GM12878 (cell line): ENCODE measurements around the gene TMEM181. TPM values are rescaled to one million over a fixed set of nuclear protein-coding genes. Genes with fewer than 3 reads are reported as not detected.

Experiments used
- BACH1 ChIP-seq: fragments of 450-650 bp; IDR thresholded peaks from 2 replicates; pipeline ENCODE4 v1.6.1; 2017; ENCODE audit warnings: mild to moderate bottlenecking, borderline replicate concordance
- BCL3 ChIP-seq: IDR thresholded peaks from 2 replicates; pipeline ENCODE4 v1.6.1; 2011; ENCODE audit warnings: borderline replicate concordance, low read depth, mild to moderate bottlenecking, moderate library complexity, low read length; ENCODE audit not compliant: insufficient read depth, poor library complexity, severe bottlenecking
- ETV6 ChIP-seq, 2 experiments: fragments of 450-650 bp in 1 of 2; IDR thresholded peaks in 1 of 2; conservative IDR thresholded peaks in 1 of 2; 2 replicates each; pipeline ENCODE4 v1.6.1; 2014; ENCODE audit warnings: antibody characterized with exemption in 1 of 2, borderline replicate concordance in 1 of 2, low read depth in 1 of 2, mild to moderate bottlenecking in 1 of 2, moderate library complexity in 1 of 2
- IRF4 ChIP-seq: IDR thresholded peaks from 2 replicates; pipeline ENCODE4 v1.6.1; 2011; ENCODE audit warnings: low read depth, low read length
- MTA2 ChIP-seq: fragments of 450-650 bp; IDR thresholded peaks from 2 replicates; pipeline ENCODE4 v1.6.1; 2016; ENCODE audit warnings: low read depth, mild to moderate bottlenecking, moderate library complexity
- NFYA ChIP-seq: IDR thresholded peaks from 2 replicates; pipeline ENCODE4 v1.6.1; 2011; ENCODE audit warnings: low read depth, mild to moderate bottlenecking, low read length, improper control_type of control experiment, borderline replicate concordance
- PAX5 ChIP-seq: IDR thresholded peaks from 2 replicates; pipeline ENCODE4 v1.6.1; 2011; ENCODE audit warnings: low read depth, low read length, borderline replicate concordance
- PRDM15 ChIP-seq: fragments of 450-650 bp; formaldehyde crosslinking; IDR thresholded peaks from 2 replicates; pipeline ENCODE4 v1.4.0; 2020; ENCODE audit warnings: mild to moderate bottlenecking, moderate library complexity
- WRNIP1 ChIP-seq: IDR thresholded peaks from 2 replicates; pipeline ENCODE4 v1.6.1; 2011; ENCODE audit warnings: low read depth, low read length, improper control_type of control experiment, borderline replicate concordance
- ZBED1 ChIP-seq: IDR thresholded peaks from 2 replicates; pipeline ENCODE4 v1.6.1; 2016; ENCODE audit warnings: borderline replicate concordance
- ZBTB11 ChIP-seq: fragments of 450-650 bp; formaldehyde crosslinking; IDR thresholded peaks from 2 replicates; pipeline ENCODE4 v1.5.0; 2022; ENCODE audit warnings: mild to moderate bottlenecking, missing genetic modification characterization
- ZNF592 ChIP-seq: fragments of 450-650 bp; IDR thresholded peaks from 2 replicates; pipeline ENCODE4 v1.6.1; 2017; ENCODE audit warnings: mild to moderate bottlenecking, moderate library complexity
- polyA plus RNA-seq, 11 experiments: library from polyadenylated mRNA; depleted of rRNA in 4 of 11; unstranded in 6 of 11; stranded (reverse) in 5 of 11; fragments of >200 nt; fragmentation: Nextera tagmentation in 4 of 11; fragmentation: Illumina TruSeq in 1 of 11; extraction: Ambion mirVana in 4 of 11; extraction: Trizol in 1 of 11; gene quantifications; 1 replicate in 1 of 11; 2 replicates in 10 of 11; pipeline versions ENCODE4 v1.2.1 to v1.2.3, GENCODE V29; 2011 to 2016; ENCODE audit warnings: inconsistent platforms in 2 of 11, missing spikeins in 2 of 11, low read depth in 1 of 11
- total RNA-seq, 4 experiments: library from RNA; depleted of rRNA in 3 of 4; stranded (reverse); fragments of >200 nt in 3 of 4; fragmentation: Illumina TruSeq in 1 of 4; extraction: Trizol in 1 of 4; gene quantifications; 2 replicates each; pipeline versions ENCODE4 v1.2.1 to v1.2.3, GENCODE V29; 2013 to 2021

Gene TMEM181
- total and polyA plus RNA-seq, 10 of the 15 experiments (the other 5 are each of a cell fraction or from before 2014, with no cell fraction given): 1.5 to 7.9 (median 5.2) TPM

GRCh38 chr6:158666628-158667359 is 106.9 kb downstream of the TMEM181 start (continued):
- TF ChIP-seq ZNF592: no peak
- TF ChIP-seq ETV6 (conservative IDR thresholded peaks at IDR 0.05 in 1 of 2, IDR thresholded peaks at IDR 0.05 in 1 of 2; ENCODE audit: borderline replicate concordance in 1 of 2, low read depth in 1 of 2): no peak
- no peak for TF ChIP-seq ZBTB11 (CRISPR knock-in tag)
- no peak for TF ChIP-seq IRF4
- TF ChIP-seq BACH1: no peak
- peak; percentile 54 for TF ChIP-seq BCL3
- TF ChIP-seq NFYA: no peak
- peak; percentile 15; the same call in 1 of the 2 replicates for TF ChIP-seq MTA2
- no peak for TF ChIP-seq PAX5
- no peak for TF ChIP-seq PRDM15
- no peak for TF ChIP-seq ZBED1
- no peak for TF ChIP-seq WRNIP1
